HepG2 (cell line): Measurements from ENCODE around the gene UBL5. TPM values are rescaled to one million over a fixed set of nuclear protein-coding genes. Genes with fewer than 3 reads are reported as not detected.
A peak's percentile ranks its signal among the peaks of the same experiment; 100 is the strongest.

Experiments
- BRD4 ChIP-seq: sonication (generic); formaldehyde crosslinking; IDR thresholded peaks from 2 replicates; pipeline ENCODE4 v1.4.0; 2020; ENCODE audit warnings: missing genetic modification reagents
- ELF4 ChIP-seq: sonication (generic); formaldehyde crosslinking; IDR thresholded peaks from 2 replicates; pipeline ENCODE4 v1.5.0; 2020; ENCODE audit warnings: missing genetic modification reagents, mild to moderate bottlenecking, moderate library complexity, borderline replicate concordance
- ETV5 ChIP-seq: IDR thresholded peaks from 2 replicates; pipeline ENCODE4 v1.6.1; 2018; ENCODE audit warnings: missing biosample characterization, missing genetic modification reagents, inconsistent platforms, borderline replicate concordance
- FOXA1 ChIP-seq, 2 experiments: fragments of 450-650 bp in 1 of 2; sonication (generic) in 1 of 2; formaldehyde crosslinking in 1 of 2; IDR thresholded peaks; 2 replicates each; pipeline versions ENCODE4 v1.4.0 to v1.6.1; 2016 to 2020; ENCODE audit warnings: missing genetic modification reagents in 1 of 2
- GATAD1 ChIP-seq: IDR thresholded peaks from 2 replicates; pipeline ENCODE4 v1.6.1; 2016; ENCODE audit warnings: missing genetic modification reagents, missing compliant biosample characterization
- HNRNPL ChIP-seq: fragments of 200-400 bp; formaldehyde crosslinking; IDR thresholded peaks from 2 replicates; pipeline ENCODE4 v1.6.1; 2017; ENCODE audit warnings: mild to moderate bottlenecking, low read depth, low read length
- MAF1 ChIP-seq: sonication (generic); formaldehyde crosslinking; IDR thresholded peaks from 2 replicates; pipeline ENCODE4 v1.5.0; 2020; ENCODE audit warnings: missing genetic modification reagents, borderline replicate concordance
- MAFF ChIP-seq: IDR thresholded peaks from 2 replicates; pipeline ENCODE4 v1.6.1; 2011; ENCODE audit warnings: low read depth, low read length, improper control_type of control experiment
- NFIB ChIP-seq: sonication (generic); formaldehyde crosslinking; IDR thresholded peaks from 2 replicates; pipeline ENCODE4 v1.9.0; 2021; ENCODE audit warnings: missing genetic modification reagents, mild to moderate bottlenecking, borderline replicate concordance
- PPARG ChIP-seq: conservative IDR thresholded peaks from 2 replicates; pipeline ENCODE4 v1.6.1; 2016; ENCODE audit warnings: missing biosample characterization, missing genetic modification reagents
- RFX3 ChIP-seq: IDR thresholded peaks from 2 replicates; pipeline ENCODE4 v1.6.1; 2016; ENCODE audit warnings: missing biosample characterization, missing genetic modification reagents
- SOX5 ChIP-seq: IDR thresholded peaks from 2 replicates; pipeline ENCODE4 v1.6.1; 2016; ENCODE audit warnings: borderline replicate concordance
- TBX3 ChIP-seq: fragments of 450-650 bp; IDR thresholded peaks from 2 replicates; pipeline ENCODE4 v1.6.1; 2017; ENCODE audit warnings: antibody characterized with exemption, mild to moderate bottlenecking, inconsistent platforms, borderline replicate concordance
- ZBTB20 ChIP-seq: sonication (generic); formaldehyde crosslinking; IDR thresholded peaks from 2 replicates; pipeline ENCODE4 v1.8.1; 2023; ENCODE audit warnings: missing genetic modification reagents, low read depth, mild to moderate bottlenecking, borderline replicate concordance
- ZBTB7B ChIP-seq: sonication (generic); formaldehyde crosslinking; IDR thresholded peaks from 2 replicates; pipeline ENCODE4 v1.4.0; 2020; ENCODE audit warnings: missing genetic modification reagents
- ZNF12 ChIP-seq: sonication (generic); formaldehyde crosslinking; IDR thresholded peaks from 2 replicates; pipeline ENCODE4 v1.5.0; 2020; ENCODE audit warnings: missing genetic modification reagents
- ZNF224 ChIP-seq: sonication (generic); formaldehyde crosslinking; IDR thresholded peaks from 2 replicates; pipeline ENCODE4 v1.5.0; 2020; ENCODE audit warnings: mild to moderate bottlenecking, missing genetic modification reagents
- ZNF546 ChIP-seq: sonication (generic); formaldehyde crosslinking; conservative IDR thresholded peaks from 2 replicates; pipeline ENCODE4 v1.8.1; 2023; ENCODE audit warnings: mild to moderate bottlenecking, missing genetic modification reagents
- ZNF558 ChIP-seq: sonication (generic); formaldehyde crosslinking; IDR thresholded peaks from 2 replicates; pipeline ENCODE4 v1.9.0; 2022; ENCODE audit warnings: mild to moderate bottlenecking, missing genetic modification reagents, borderline replicate concordance
- ZNF800 ChIP-seq: sonication (generic); formaldehyde crosslinking; IDR thresholded peaks from 2 replicates; pipeline ENCODE4 v1.4.0; 2020; ENCODE audit warnings: missing genetic modification reagents
- polyA plus RNA-seq, 8 experiments: library from polyadenylated mRNA; depleted of rRNA in 3 of 8; stranded (reverse) in 7 of 8; unstranded in 1 of 8; fragments of >200 nt; fragmentation: Illumina TruSeq in 4 of 8; extraction: Trizol in 4 of 8; gene quantifications; 2 replicates each; pipeline versions ENCODE4 v1.2.1 to v1.2.3, GENCODE V29; 2011 to 2016; ENCODE audit warnings: low read depth in 4 of 8, missing spikeins in 1 of 8, mixed read lengths in 1 of 8; ENCODE audit not compliant: insufficient read depth in 1 of 8
- total RNA-seq, 5 experiments: library from RNA; depleted of rRNA; stranded (reverse); fragments of >200 nt; fragmentation: Illumina TruSeq; extraction: Trizol; gene quantifications; 2 replicates each; pipeline ENCODE4 v1.2.3, GENCODE V29; 2016; ENCODE audit warnings: low read depth in 1 of 5
- TF ChIP-seq, protein P1 (sequence below): sonication (generic); formaldehyde crosslinking; IDR thresholded peaks from 2 replicates; pipeline ENCODE4 v1.4.0; 2020; ENCODE audit warnings: missing genetic modification reagents
- TF ChIP-seq, protein P2 (sequence below): sonication (generic); formaldehyde crosslinking; IDR thresholded peaks from 2 replicates; pipeline ENCODE4; 2020; ENCODE audit warnings: missing genetic modification reagents, mild to moderate bottlenecking, borderline replicate concordance

The UBL5 gene
- total and polyA plus RNA-seq, 2 of the 13 experiments (the other 11 are each of a cell fraction or from before 2014, with no cell fraction given) = 373 to 487 TPM

DNA sequence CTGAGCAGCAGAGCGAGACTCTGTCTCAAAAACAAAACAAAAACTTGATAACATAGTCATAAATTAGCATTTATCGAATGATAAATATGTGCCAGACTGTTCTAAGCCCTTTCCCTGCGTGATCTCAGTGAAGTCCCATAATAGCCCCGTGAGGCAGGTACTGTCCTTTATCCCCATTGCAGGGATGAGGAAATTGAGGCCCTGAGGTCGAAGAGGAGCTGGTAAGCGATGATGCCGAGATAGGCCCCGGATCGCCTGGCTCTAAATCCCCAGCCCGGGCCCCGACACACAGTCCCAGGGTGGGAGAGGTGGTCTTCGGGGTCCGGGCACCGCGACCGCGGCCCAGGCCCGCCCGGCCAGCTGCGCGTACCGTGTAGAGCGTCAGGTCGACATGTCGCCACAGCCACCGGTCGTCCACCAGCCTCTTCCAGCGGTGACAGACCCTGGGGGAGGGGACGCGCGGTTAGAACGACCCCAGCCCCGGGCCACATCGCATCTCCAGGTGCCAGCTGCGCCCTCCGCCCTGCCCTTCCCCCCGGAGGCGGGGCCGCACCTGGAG lies 9.5 kb upstream of the UBL5 start (continued):
- peak; percentile 81; the same call in 1 of the 2 replicates for TF ChIP-seq BRD4 (CRISPR knock-in tag)
- 0 out of 2 replicates have a peak, but pooled peaks have one; percentile 57 for TF ChIP-seq MAF1 (CRISPR knock-in tag)
- no peak for TF ChIP-seq ZBTB7B
- TF ChIP-seq ZNF224 (CRISPR knock-in tag) = no peak
- TF ChIP-seq ZBTB20 (CRISPR knock-in tag) = no peak
- TF ChIP-seq TBX3 = no peak
- no peak for TF ChIP-seq ZNF12 (CRISPR knock-in tag)
- no peak for TF ChIP-seq RFX3
- no peak for TF ChIP-seq ZNF558 (CRISPR knock-in tag)
- no peak for TF ChIP-seq PPARG (CRISPR knock-in tag)
- TF ChIP-seq NFIB (CRISPR knock-in tag) = no peak
- TF ChIP-seq, protein P1, sequence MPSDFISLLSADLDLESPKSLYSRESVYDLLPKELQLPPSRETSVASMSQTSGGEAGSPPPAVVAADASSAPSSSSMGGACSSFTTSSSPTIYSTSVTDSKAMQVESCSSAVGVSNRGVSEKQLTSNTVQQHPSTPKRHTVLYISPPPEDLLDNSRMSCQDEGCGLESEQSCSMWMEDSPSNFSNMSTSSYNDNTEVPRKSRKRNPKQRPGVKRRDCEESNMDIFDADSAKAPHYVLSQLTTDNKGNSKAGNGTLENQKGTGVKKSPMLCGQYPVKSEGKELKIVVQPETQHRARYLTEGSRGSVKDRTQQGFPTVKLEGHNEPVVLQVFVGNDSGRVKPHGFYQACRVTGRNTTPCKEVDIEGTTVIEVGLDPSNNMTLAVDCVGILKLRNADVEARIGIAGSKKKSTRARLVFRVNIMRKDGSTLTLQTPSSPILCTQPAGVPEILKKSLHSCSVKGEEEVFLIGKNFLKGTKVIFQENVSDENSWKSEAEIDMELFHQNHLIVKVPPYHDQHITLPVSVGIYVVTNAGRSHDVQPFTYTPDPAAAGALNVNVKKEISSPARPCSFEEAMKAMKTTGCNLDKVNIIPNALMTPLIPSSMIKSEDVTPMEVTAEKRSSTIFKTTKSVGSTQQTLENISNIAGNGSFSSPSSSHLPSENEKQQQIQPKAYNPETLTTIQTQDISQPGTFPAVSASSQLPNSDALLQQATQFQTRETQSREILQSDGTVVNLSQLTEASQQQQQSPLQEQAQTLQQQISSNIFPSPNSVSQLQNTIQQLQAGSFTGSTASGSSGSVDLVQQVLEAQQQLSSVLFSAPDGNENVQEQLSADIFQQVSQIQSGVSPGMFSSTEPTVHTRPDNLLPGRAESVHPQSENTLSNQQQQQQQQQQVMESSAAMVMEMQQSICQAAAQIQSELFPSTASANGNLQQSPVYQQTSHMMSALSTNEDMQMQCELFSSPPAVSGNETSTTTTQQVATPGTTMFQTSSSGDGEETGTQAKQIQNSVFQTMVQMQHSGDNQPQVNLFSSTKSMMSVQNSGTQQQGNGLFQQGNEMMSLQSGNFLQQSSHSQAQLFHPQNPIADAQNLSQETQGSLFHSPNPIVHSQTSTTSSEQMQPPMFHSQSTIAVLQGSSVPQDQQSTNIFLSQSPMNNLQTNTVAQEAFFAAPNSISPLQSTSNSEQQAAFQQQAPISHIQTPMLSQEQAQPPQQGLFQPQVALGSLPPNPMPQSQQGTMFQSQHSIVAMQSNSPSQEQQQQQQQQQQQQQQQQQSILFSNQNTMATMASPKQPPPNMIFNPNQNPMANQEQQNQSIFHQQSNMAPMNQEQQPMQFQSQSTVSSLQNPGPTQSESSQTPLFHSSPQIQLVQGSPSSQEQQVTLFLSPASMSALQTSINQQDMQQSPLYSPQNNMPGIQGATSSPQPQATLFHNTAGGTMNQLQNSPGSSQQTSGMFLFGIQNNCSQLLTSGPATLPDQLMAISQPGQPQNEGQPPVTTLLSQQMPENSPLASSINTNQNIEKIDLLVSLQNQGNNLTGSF = no peak
- TF ChIP-seq ETV5 = no peak; the same call in 1 of the 2 replicates
- no peak for TF ChIP-seq MAFF
- no peak for TF ChIP-seq FOXA1 (IDR thresholded peaks at IDR 0.05)
- no peak for TF ChIP-seq FOXA1 (CRISPR knock-in tag; IDR thresholded peaks at IDR 0.05)
- TF ChIP-seq HNRNPL = no peak
- TF ChIP-seq, protein P2, sequence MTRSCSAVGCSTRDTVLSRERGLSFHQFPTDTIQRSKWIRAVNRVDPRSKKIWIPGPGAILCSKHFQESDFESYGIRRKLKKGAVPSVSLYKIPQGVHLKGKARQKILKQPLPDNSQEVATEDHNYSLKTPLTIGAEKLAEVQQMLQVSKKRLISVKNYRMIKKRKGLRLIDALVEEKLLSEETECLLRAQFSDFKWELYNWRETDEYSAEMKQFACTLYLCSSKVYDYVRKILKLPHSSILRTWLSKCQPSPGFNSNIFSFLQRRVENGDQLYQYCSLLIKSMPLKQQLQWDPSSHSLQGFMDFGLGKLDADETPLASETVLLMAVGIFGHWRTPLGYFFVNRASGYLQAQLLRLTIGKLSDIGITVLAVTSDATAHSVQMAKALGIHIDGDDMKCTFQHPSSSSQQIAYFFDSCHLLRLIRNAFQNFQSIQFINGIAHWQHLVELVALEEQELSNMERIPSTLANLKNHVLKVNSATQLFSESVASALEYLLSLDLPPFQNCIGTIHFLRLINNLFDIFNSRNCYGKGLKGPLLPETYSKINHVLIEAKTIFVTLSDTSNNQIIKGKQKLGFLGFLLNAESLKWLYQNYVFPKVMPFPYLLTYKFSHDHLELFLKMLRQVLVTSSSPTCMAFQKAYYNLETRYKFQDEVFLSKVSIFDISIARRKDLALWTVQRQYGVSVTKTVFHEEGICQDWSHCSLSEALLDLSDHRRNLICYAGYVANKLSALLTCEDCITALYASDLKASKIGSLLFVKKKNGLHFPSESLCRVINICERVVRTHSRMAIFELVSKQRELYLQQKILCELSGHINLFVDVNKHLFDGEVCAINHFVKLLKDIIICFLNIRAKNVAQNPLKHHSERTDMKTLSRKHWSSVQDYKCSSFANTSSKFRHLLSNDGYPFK (CRISPR knock-in tag) = no peak
- TF ChIP-seq ZNF546 (CRISPR knock-in tag) = no peak
- no peak for TF ChIP-seq ZNF800 (CRISPR knock-in tag)
- TF ChIP-seq ELF4 = no peak
- no peak for TF ChIP-seq SOX5 (CRISPR knock-in tag)
- TF ChIP-seq GATAD1 (CRISPR knock-in tag) = no peak
